Caki2 (cell line): ENCODE data around the gene JDP2. TPM values are rescaled to one million over a fixed set of nuclear protein-coding genes. Genes with fewer than 3 reads are reported as not detected.
"Not testable (repeated sequence)": the region's sequence is repeated elsewhere in the genome, so short reads cannot be mapped to it uniquely, and the experiment has no call there.

ENCODE experiments used
- DNase-seq: peaks from one replicate; pipeline ENCODE4 v3.0.0-alpha.2; 2015; ENCODE audit warnings: low read depth
- in situ Hi-C: cut with HindIII; loops from 2 replicates; pipeline ENCODE4 v1.10.0; 2016; ENCODE audit warnings: low sequenced_read_pairs, low pct_unique_long_range_greater_than_20kb, mixed read lengths
- total RNA-seq: library from RNA; depleted of rRNA; stranded (reverse); fragments of >200 nt; shearing (Covaris generic); gene quantifications from 2 replicates; pipeline ENCODE4 v1.2.3, GENCODE V29; 2014; ENCODE audit warnings: low replicate concordance

JDP2 gene
- total RNA-seq, 1 experiment from 2014 or later = 34.2 TPM

GRCh38 chr14:75467763-75468162 is 39.9 kb downstream of the JDP2 start:
- in situ Hi-C loops = no loop called here
- DNase-seq = no peak

- DNase-seq = no peak
- in situ Hi-C loops = no loop called here
These were observed 41.3 kb downstream of the JDP2 start for GRCh38 chr14:75469164-75469563.

GRCh38 chr14:75469606-75470237 is 41.9 kb downstream of the JDP2 start:
- DNase-seq = no peak
- in situ Hi-C loops = no loop called here

GRCh38 chr14:75470238-75470797 is 42.5 kb downstream of the JDP2 start:
- DNase-seq = no peak
- in situ Hi-C loops = no loop called here

GRCh38 chr14:75471059-75471458 is 43.2 kb downstream of the JDP2 start:
- in situ Hi-C loops = no loop called here

GRCh38 chr14:75474127-75474526 is 46.3 kb downstream of the JDP2 start:
- DNase-seq, in situ Hi-C loops: not testable (repeated sequence)

More at GRCh38 chr14:75471059-75471458, 43.2 kb downstream of the JDP2 start:
- DNase-seq = no peak

GRCh38 chr14:75476274-75476995 is 48.6 kb downstream of the JDP2 start:
- DNase-seq = no peak
- in situ Hi-C loops = no loop called here

GRCh38 chr14:75477881-75478280 is 50.1 kb downstream of the JDP2 start:
- no peak for DNase-seq
- in situ Hi-C loops = no loop called here

- in situ Hi-C loops = no loop called here
- no peak for DNase-seq
These were observed 52.2 kb downstream of the JDP2 start for GRCh38 chr14:75479770-75480600.

GRCh38 chr14:75482366-75482765 is 54.5 kb downstream of the JDP2 start:
- no peak for DNase-seq
- in situ Hi-C loops = no loop called here

GRCh38 chr14:75484711-75485429 is 57.0 kb downstream of the JDP2 start:
- DNase-seq = no peak

GRCh38 chr14:75486318-75486717 is 58.5 kb downstream of the JDP2 start:
- in situ Hi-C loops = no loop called here

More at GRCh38 chr14:75484711-75485429, 57.0 kb downstream of the JDP2 start:
- in situ Hi-C loops = no loop called here

GRCh38 chr14:75487155-75487671 is 59.4 kb downstream of the JDP2 start:
- DNase-seq = no peak
- in situ Hi-C loops = no loop called here

More at GRCh38 chr14:75486318-75486717, 58.5 kb downstream of the JDP2 start:
- DNase-seq = no peak

- in situ Hi-C loops = no loop called here
- no peak for DNase-seq
These were observed 61.6 kb downstream of the JDP2 start for GRCh38 chr14:75489480-75489837.

- in situ Hi-C loops = no loop called here
- DNase-seq = no peak
These were observed 63.7 kb downstream of the JDP2 start for GRCh38 chr14:75491376-75491978.

GRCh38 chr14:75492832-75493591 is 65.2 kb downstream of the JDP2 start:
- peak; percentile 17 for DNase-seq
- in situ Hi-C loops = no loop called here

- in situ Hi-C loops = no loop called here
These were observed 65.8 kb downstream of the JDP2 start for GRCh38 chr14:75493592-75494087.

More at GRCh38 chr14:75493592-75494087, 65.8 kb downstream of the JDP2 start:
- peak; percentile 58 for DNase-seq
